GM21447 (cell line): ENCODE data around the gene FOXL2.

Source experiments
- ATAC-seq: cut with Tn5 transposase; IDR thresholded peaks from one replicate; pipeline ENCODE4 v1.9.1; 2021; ENCODE audit not compliant: unreplicated experiment

The FOXL2 gene

DNA sequence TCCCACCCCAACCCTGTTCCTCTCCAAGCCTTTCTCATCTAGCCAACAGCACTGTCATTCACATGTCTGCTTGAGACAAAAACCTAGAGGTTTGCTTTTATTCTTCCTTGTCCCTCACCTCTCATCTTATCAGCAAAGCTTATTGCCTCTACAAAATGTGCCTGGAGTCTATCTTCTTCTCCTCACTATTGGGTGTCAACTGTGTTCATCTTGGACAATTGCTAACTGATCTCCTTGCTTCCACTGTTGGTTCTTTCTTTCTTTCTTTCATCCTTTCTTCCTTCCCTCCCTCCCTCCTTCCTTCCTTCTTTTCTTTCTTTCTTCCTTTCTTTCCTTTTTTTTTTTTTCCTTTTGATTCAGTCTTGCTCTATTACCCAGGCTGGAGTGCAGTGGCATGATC, 48.2 kb downstream of the FOXL2 start:
- no peak for ATAC-seq

- ATAC-seq: no peak
Measured at GRCh38 chr3:138898301-138898700, 48.6 kb downstream of the FOXL2 start.
